Measurements from ENCODE around the gene KCNJ14.
A peak's percentile ranks its signal among the peaks of the same experiment; 100 is the strongest.

Gene KCNJ14

GRCh38 chr19:48417421-48417820 is 38.0 kb upstream of the KCNJ14 start:
- Histone ChIP-seq H3K4me3 (ENCODE audit: low read length) (no peak overlapping the region), H3K4me1 (ENCODE audit: control insufficient read depth, low read depth, low read length) (no peaks in the 10 kb centered on the region), H3K79me1 (ENCODE audit: low read length) (no peaks in the 10 kb centered on the region), H3K56ac (ENCODE audit: low read length) (no peak overlapping the region), H3K27ac (ENCODE audit: low read depth, low read length) (no peak overlapping the region), H3K79me2 (ENCODE audit: control insufficient read depth, insufficient read depth, low read length) (no peaks in the 10 kb centered on the region), H3K4ac (ENCODE audit: low read depth, low read length) (no peak overlapping the region), H2BK5ac (ENCODE audit: low read length) (no peak overlapping the region), H4K5ac (ENCODE audit: low read length) (no peak overlapping the region), H2BK15ac (replicated peaks; ENCODE audit: low read depth) (no peak overlapping the region), H3K4me2 (ENCODE audit: low read length) (no peak overlapping the region), H3K18ac (ENCODE audit: low read length) (no peak overlapping the region), H3K9ac (ENCODE audit: low read length) (no peak overlapping the region), H3K23ac (ENCODE audit: low read length) (no peak overlapping the region), H2AK5ac (ENCODE audit: low read length) (no peak overlapping the region), H3K36me3 (ENCODE audit: control insufficient read depth, insufficient read depth, low read length) (no peaks in the 10 kb centered on the region), H3K27me3 (ENCODE audit: insufficient read depth, low read length, poor library complexity) (no peaks in the 10 kb centered on the region), H4K8ac (ENCODE audit: low read depth, low read length) (no peak overlapping the region), H2BK120ac (ENCODE audit: low read depth, low read length) (no peak overlapping the region)
- no peak for DNase-seq
- WGBS (ENCODE audit: extremely low coverage, insufficient coverage, low lambda C conversion rate): no CpG with 5 or more reads among the region's 7 CpGs

GRCh38 chr19:48418317-48419064 is 36.9 kb upstream of the KCNJ14 start:
- Histone ChIP-seq H3K4me2 (ENCODE audit: low read length) (no peak overlapping the region), H3K4me1 (ENCODE audit: control insufficient read depth, low read depth, low read length) (no peaks in the 10 kb centered on the region), H3K23ac (ENCODE audit: low read length) (no peak overlapping the region), H3K79me1 (ENCODE audit: low read length) (no peaks in the 10 kb centered on the region), H3K27ac (ENCODE audit: low read depth, low read length) (no peak overlapping the region), H3K79me2 (ENCODE audit: control insufficient read depth, insufficient read depth, low read length) (no peaks in the 10 kb centered on the region), H3K4me3 (ENCODE audit: low read length) (no peak overlapping the region), H3K4ac (ENCODE audit: low read depth, low read length) (no peak overlapping the region), H4K5ac (ENCODE audit: low read length) (no peak overlapping the region), H2BK120ac (ENCODE audit: low read depth, low read length) (no peak overlapping the region), H3K36me3 (ENCODE audit: control insufficient read depth, insufficient read depth, low read length) (no peaks in the 10 kb centered on the region), H4K8ac (ENCODE audit: low read depth, low read length) (no peak overlapping the region), H3K56ac (ENCODE audit: low read length) (no peak overlapping the region), H3K27me3 (ENCODE audit: insufficient read depth, low read length, poor library complexity) (no peaks in the 10 kb centered on the region), H2AK5ac (ENCODE audit: low read length) (no peak overlapping the region), H2BK15ac (replicated peaks; ENCODE audit: low read depth) (no peak overlapping the region), H3K18ac (ENCODE audit: low read length) (no peak overlapping the region), H3K9ac (ENCODE audit: low read length) (no peak overlapping the region), H2BK5ac (ENCODE audit: low read length) (no peak overlapping the region)
- WGBS (ENCODE audit: extremely low coverage, insufficient coverage, low lambda C conversion rate): no CpG with 5 or more reads among the region's 6 CpGs
- DNase-seq: peak; percentile 68

GRCh38 chr19:48419158-48419920 is 36.0 kb upstream of the KCNJ14 start:
- H2BK15ac ChIP-seq (replicated peaks; ENCODE audit: low read depth): no peak overlapping the region
- no peak overlapping the region for H2BK120ac ChIP-seq (ENCODE audit: low read depth, low read length)
- no peak overlapping the region for H3K18ac ChIP-seq (ENCODE audit: low read length)
- H4K5ac ChIP-seq (ENCODE audit: low read length): no peak overlapping the region
- no peak overlapping the region for H3K4me3 ChIP-seq (ENCODE audit: low read length)
- no peak overlapping the region for H3K9ac ChIP-seq (ENCODE audit: low read length)
- H3K79me2 ChIP-seq (ENCODE audit: control insufficient read depth, insufficient read depth, low read length): no peaks in the 10 kb centered on the region
- no peak overlapping the region for H4K8ac ChIP-seq (ENCODE audit: low read depth, low read length)
- DNase-seq: peak; percentile 88
- H3K23ac ChIP-seq (ENCODE audit: low read length): no peak overlapping the region
- H3K56ac ChIP-seq (ENCODE audit: low read length): peak overlapping the region; percentile 40
- no peak overlapping the region for H3K27ac ChIP-seq (ENCODE audit: low read depth, low read length)
- H3K36me3 ChIP-seq (ENCODE audit: control insufficient read depth, insufficient read depth, low read length): no peaks in the 10 kb centered on the region
- no peaks in the 10 kb centered on the region for H3K79me1 ChIP-seq (ENCODE audit: low read length)
- H3K4me1 ChIP-seq (ENCODE audit: control insufficient read depth, low read depth, low read length): no peaks in the 10 kb centered on the region
- H3K4ac ChIP-seq (ENCODE audit: low read depth, low read length): no peak overlapping the region
- no peaks in the 10 kb centered on the region for H3K27me3 ChIP-seq (ENCODE audit: insufficient read depth, low read length, poor library complexity)
- no peak overlapping the region for H2AK5ac ChIP-seq (ENCODE audit: low read length)
- no peak overlapping the region for H2BK5ac ChIP-seq (ENCODE audit: low read length)
- no peak overlapping the region for H3K4me2 ChIP-seq (ENCODE audit: low read length)
- WGBS (ENCODE audit: extremely low coverage, insufficient coverage, low lambda C conversion rate): no CpG with 5 or more reads among the region's 31 CpGs

- no peak overlapping the region for H2BK5ac ChIP-seq (ENCODE audit: low read length)
- H3K36me3 ChIP-seq (ENCODE audit: control insufficient read depth, insufficient read depth, low read length): no peaks in the 10 kb centered on the region
- no peak overlapping the region for H4K5ac ChIP-seq (ENCODE audit: low read length)
- no peak overlapping the region for H3K4ac ChIP-seq (ENCODE audit: low read depth, low read length)
- WGBS (ENCODE audit: extremely low coverage, insufficient coverage, low lambda C conversion rate): no CpG with 5 or more reads among the region's 16 CpGs
- H3K4me1 ChIP-seq (ENCODE audit: control insufficient read depth, low read depth, low read length): no peaks in the 10 kb centered on the region
- H3K79me2 ChIP-seq (ENCODE audit: control insufficient read depth, insufficient read depth, low read length): no peaks in the 10 kb centered on the region
- no peak overlapping the region for H3K4me3 ChIP-seq (ENCODE audit: low read length)
- H2BK120ac ChIP-seq (ENCODE audit: low read depth, low read length): no peak overlapping the region
- H3K4me2 ChIP-seq (ENCODE audit: low read length): no peak overlapping the region
- no peaks in the 10 kb centered on the region for H3K27me3 ChIP-seq (ENCODE audit: insufficient read depth, low read length, poor library complexity)
- H4K8ac ChIP-seq (ENCODE audit: low read depth, low read length): no peak overlapping the region
- H3K18ac ChIP-seq (ENCODE audit: low read length): no peak overlapping the region
- H3K27ac ChIP-seq (ENCODE audit: low read depth, low read length): no peak overlapping the region
- no peak overlapping the region for H3K23ac ChIP-seq (ENCODE audit: low read length)
- no peak for DNase-seq
- H3K56ac ChIP-seq (ENCODE audit: low read length): no peak overlapping the region
- H2BK15ac ChIP-seq (replicated peaks; ENCODE audit: low read depth): no peak overlapping the region
- no peaks in the 10 kb centered on the region for H3K79me1 ChIP-seq (ENCODE audit: low read length)
- no peak overlapping the region for H2AK5ac ChIP-seq (ENCODE audit: low read length)
- H3K9ac ChIP-seq (ENCODE audit: low read length): no peak overlapping the region
Observed at GRCh38 chr19:48421548-48421947, 33.8 kb upstream of the KCNJ14 start.

GRCh38 chr19:48424694-48425219 is 30.6 kb upstream of the KCNJ14 start:
- WGBS (ENCODE audit: extremely low coverage, insufficient coverage, low lambda C conversion rate): no CpG with 5 or more reads among the region's 8 CpGs
- peak overlapping the region; percentile 99 for H4K8ac ChIP-seq (ENCODE audit: low read depth, low read length)
- H3K23ac ChIP-seq (ENCODE audit: low read length): peak overlapping the region; percentile 51
- H3K18ac ChIP-seq (ENCODE audit: low read length): peak overlapping the region; percentile 98
- peak overlapping the region; percentile 88 for H2BK15ac ChIP-seq (replicated peaks; ENCODE audit: low read depth)
- no peaks in the 10 kb centered on the region for H3K79me2 ChIP-seq (ENCODE audit: control insufficient read depth, insufficient read depth, low read length)
- peak overlapping the region; percentile 60 for H3K9ac ChIP-seq (ENCODE audit: low read length)
- H3K56ac ChIP-seq (ENCODE audit: low read length): peak overlapping the region; percentile 93
- H3K4me3 ChIP-seq (ENCODE audit: low read length): no peak overlapping the region
- H3K79me1 ChIP-seq (ENCODE audit: low read length): no peaks in the 10 kb centered on the region
- peak overlapping the region; percentile 71 for H3K27ac ChIP-seq (ENCODE audit: low read depth, low read length)
- peak overlapping the region; percentile 90 for H2BK5ac ChIP-seq (ENCODE audit: low read length)
- peak overlapping the region; percentile 99 for H2BK120ac ChIP-seq (ENCODE audit: low read depth, low read length)
- H3K27me3 ChIP-seq (ENCODE audit: insufficient read depth, low read length, poor library complexity): no peaks in the 10 kb centered on the region
- no peaks in the 10 kb centered on the region for H3K4me1 ChIP-seq (ENCODE audit: control insufficient read depth, low read depth, low read length)
- H3K4ac ChIP-seq (ENCODE audit: low read depth, low read length): peak overlapping the region; percentile 92
- H4K5ac ChIP-seq (ENCODE audit: low read length): no peak overlapping the region
- H3K36me3 ChIP-seq (ENCODE audit: control insufficient read depth, insufficient read depth, low read length): no peaks in the 10 kb centered on the region
- no peak overlapping the region for H3K4me2 ChIP-seq (ENCODE audit: low read length)
- DNase-seq: peak; percentile 86
- no peak overlapping the region for H2AK5ac ChIP-seq (ENCODE audit: low read length)
